ENCODE results near the gene FRYL.
"Not testable (repeated sequence)": the region's sequence is repeated elsewhere in the genome, so short reads cannot be mapped to it uniquely, and the experiment has no call there.

Gene FRYL

GRCh38 chr4:48779998-48780864, at the start of gene FRYL:
Gene FRYL (minus strand): TSS chr4:48780279. CDS start chr4:48634410, 145,869 bp downstream.
- peak; percentile 99 for DNase-seq

DNA sequence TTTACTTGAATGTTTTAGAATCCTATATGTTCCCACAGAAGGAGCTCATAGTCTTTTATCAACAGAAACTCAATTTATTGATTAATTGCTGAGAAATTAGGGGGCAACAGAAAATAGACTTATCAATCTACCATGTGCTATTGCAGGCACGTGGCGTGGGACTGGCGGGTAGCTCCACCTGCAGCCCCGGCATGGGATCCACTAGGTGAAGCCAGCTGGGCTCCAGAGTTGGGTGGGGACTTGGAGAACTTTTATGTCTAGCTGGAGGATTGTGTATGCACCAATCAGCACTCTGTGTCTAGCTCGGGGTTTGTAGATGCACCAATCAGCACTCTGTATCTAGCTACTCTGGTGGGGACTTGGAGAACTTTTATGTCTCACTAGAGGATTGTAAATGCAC, 47.5 kb upstream of the FRYL start:
- DNase-seq: no peak

GRCh38 chr4:48821431-48821830, 41.4 kb upstream of the FRYL start:
- not testable (repeated sequence) for DNase-seq

GRCh38 chr4:48816971-48817370, 36.9 kb upstream of the FRYL start:
- DNase-seq: no peak

DNA sequence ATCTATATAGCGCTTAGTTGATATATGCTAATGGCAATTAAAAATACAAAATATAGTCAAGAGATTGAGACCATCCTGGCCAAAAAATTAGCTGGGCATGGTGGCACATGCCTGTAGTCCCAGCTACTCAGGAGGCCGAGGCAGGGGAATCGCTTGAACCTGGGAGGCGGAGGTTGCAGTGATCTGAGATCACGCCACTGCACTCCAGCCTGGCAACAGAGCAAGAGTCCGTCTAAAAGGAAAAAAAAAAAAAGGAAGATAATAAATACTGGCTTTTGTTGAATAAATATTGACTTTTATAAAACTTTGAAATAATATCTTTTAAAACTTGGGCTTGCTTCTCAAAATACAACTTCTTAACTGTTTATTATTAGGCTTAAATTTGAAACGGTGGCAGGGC, 36.2 kb upstream of the FRYL start:
- DNase-seq: not testable (repeated sequence)

GRCh38 chr4:48815483-48815882, 35.4 kb upstream of the FRYL start:
- DNase-seq: no peak

- no peak for DNase-seq
These were observed 33.9 kb upstream of the FRYL start for GRCh38 chr4:48813964-48814363.

DNA sequence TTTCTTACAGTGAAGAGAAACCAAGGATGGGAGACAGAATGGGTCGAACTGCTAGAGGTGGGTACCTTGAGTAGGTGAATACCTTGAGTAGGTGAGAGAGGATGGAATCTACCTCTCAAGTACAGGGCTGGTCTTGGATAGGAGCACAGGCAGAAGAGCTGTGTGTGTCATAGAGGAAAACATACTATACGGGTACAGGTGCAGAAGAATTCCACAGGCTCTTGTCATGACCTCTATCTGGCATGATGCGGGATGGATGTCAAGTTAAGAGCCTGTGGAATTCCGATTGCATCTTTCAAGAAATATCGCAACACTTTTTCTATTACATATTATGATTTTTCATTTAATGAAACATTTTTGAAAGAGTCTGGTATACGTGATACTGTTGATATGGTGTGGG, 32.8 kb upstream of the FRYL start:
- DNase-seq: no peak

DNA sequence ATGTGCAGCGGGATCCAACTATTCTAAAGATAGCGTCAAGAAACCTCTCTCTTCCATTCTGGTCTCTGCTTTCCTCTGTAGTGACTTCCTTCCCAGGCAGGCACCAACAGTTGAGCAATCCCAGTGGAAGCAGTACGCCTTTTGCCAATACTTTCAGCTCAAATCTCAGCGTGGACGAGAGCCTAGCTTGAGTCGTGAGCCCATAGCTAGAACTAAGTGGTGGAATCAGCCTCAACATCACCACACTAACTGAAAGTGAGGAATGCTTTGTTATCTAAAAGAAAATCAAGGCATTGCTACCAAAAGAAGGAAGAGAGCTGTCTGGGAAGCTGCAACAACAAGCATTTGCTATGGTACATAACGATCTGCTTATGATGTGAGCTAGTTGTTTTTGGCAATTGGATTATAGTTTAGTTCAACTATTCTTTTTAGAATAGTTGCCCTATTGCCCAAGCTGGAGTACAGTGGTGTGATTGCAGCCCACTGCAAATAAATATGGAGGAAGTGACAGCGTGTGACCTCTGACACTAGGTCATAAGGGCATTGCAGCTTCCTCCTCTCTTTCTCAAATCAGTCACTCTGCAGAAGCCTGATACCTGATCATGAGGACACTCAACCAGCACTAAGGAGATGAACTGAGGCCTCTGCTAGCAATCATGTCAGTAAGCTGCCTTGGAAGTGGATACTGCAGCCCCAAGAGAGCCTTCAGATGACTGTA, 24.7 kb upstream of the FRYL start:
- DNase-seq: no peak

DNA sequence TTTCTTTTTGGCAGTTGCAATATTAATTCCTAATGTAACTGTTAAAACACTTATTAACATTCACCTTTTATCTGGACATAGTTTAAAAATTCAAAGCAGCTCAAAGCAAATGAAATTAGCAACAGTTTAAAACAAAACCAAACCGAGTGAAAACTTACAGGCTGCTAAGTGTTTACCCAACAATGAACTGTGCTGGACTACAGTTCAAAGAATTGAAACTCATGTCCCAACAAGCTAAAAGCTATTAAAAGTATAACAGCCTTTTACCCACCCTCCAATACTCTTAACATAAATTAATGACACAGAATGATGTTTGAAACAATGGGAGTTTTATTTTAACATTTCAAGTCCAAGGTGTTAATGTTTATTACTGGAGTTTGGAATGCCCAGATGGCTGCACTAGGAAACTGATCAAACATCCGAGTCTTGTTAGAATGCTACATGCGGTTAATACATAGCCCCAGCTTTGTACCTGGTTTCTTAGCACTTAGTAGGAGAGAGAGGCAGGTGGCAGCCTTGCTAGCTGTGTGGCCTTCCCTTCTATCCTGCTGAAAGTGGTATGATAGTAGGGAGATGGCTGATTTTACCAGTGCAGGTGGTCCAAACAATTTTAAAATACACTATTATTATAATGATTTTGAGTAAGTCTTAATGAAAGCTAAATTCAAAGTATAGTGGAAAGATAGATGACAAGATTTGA, 21.1 kb upstream of the FRYL start:
- no peak for DNase-seq

GRCh38 chr4:48800155-48800554, 20.1 kb upstream of the FRYL start:
- DNase-seq: not testable (repeated sequence)

DNA sequence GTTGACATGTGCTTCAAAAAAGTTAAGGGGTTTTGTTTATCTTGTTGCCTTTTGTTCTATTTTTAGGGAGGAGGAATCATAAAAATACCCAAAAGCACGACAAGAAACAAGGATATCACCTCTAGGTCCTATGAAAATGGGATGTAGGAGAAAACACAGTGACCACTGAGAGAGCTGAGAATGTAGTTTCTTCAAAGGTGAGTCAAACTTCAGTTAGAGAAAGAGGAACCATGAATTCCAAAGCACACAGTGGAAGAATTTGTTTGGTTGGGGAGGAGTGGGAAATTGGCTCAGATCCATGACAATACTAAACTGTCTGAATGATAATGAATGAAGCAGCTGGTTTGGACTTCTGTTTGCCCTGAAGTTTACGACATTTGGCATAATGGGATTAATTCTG, 19.1 kb upstream of the FRYL start:
- DNase-seq: no peak

GRCh38 chr4:48798117-48798516, 18.0 kb upstream of the FRYL start:
- no peak for DNase-seq

DNA sequence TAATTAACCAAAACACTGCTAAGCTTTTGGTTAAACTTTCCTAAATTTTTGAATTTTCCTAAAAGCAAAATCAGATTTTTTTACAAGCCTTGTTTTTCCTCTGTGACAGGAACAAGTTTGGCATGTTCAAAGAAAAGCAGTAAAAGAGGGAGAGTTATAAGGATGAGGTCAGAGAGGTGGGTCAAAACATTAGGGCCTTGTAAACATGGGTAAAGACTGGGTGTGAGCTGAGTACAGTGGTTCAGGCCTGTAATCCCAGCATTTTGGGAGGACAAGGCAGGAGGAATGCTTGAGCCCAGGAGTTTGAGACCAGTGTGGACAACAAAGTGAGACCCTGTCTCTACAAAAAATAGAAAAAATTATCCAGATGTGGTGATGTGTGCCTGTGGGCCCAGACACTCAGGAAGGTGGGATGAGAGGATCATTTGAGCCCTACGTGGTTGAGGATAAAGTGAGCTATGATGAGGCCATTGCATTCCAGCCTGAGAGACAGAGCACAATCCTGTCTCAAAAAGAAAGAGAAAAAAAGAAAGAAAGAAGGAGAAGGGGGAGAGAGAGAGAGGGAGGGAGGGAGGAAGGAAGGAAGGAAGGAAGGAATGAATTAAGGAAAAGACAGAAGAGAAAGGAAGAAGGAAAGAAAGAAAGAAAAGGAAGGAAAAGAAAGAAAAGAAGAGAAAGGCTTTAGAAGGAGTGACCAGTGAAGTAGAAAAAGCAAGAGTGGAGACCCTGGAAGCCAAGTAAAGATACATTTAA, 17.0 kb upstream of the FRYL start:
- no peak for DNase-seq

DNA sequence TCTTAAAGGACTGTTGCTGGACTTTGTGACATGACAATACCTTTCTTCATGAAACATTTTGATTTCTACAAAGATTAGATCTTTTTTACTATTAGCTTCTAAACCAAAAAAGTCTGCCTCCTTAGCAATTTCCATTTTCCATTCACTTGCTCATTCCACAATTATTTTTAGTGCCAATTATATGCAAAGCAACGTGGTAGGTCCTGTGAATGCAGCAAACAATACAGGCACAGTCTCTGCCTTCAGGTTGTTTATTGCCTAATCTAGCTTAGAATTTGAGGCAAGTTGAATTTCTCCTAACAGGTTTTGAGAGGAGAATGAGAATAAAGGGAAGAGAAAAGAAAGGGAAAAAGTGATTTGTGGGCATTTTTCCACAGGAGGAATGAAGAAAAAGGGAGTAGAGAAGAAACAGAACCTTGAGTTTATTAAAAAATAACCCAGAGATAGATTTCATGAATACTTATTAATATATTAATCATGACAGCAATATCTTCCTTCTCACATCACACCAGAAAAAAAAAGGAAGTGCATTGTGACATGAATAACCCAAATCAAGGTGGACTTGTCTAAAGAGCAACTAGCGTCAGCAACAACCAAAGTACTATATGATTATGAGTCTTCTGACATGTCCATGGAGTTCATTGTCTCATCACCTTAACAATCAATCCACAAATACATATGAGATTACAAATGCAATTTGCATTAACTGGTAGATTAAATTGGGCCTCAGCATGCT, 16.3 kb upstream of the FRYL start:
- no peak for DNase-seq

DNA sequence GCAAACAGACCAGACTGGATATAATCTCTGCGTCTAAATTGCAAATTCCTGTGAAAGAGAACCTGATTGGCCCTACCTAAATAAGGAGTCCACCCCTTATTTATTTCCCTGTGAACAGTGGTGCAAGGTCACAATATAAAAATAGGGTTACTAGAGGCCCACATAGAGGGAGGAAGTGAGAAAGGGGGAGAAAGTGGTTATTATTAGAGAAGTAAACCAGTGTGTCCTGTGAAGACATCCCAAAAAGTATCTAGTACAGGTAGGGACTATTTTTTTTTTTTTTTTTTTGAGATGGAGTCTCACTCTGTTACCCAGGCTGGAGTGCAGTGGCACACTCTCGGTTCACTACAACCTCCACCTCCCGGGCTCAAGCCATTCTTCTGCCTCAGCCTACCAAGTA, 15.0 kb upstream of the FRYL start:
- DNase-seq: no peak

DNA sequence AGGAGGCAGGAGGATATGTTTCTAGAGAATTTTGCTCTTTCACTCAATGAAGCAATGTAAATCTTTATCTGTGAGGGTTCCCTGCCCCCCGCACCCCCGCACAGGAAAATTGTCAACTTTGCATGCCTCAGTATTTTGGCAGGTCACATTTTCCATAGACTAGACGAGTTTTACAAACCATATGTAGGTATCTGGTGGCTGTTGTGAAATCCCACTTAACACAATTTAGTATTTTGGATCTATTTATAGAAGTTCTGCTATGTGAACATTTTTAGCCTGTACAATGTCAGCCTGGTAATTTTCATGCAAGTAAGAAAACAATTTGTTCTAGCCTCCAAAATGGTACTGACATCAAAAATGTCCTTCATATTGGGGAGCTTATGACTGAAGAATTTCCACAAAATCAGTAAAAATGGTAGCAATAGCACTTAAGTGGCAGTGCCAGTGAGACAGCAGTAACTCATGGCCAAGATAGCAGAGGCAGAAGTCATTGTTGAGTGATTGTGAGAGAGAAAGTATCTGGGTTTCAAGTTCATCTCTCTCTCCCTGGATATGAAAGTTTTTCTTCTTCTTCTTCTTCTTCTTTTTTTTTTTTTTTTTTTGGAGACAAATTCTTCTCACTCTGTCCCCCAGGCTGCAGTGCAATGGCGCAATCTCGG, 12.4 kb upstream of the FRYL start:
- no peak for DNase-seq

- DNase-seq: no peak
These were observed 11.2 kb upstream of the FRYL start for GRCh38 chr4:48791313-48791712.

DNA sequence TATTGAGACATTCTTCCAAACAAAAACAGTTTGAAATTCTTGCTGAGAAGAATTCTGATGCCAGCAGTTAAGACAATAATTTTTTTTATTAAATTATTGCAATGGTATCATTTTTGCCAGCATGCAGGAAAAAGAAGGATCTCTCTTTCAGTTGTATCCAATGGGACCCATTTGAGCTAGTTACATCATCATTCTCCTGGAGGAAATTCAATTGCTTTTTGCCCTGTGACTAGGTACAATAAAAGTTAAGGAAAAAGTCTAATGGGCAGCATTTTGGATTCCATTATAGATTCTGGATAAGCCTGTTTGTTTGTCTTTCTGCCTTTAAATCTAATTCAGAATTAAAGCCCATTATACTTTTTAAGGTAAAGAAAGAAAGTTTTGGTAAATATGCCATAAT, 10.5 kb upstream of the FRYL start:
- DNase-seq: no peak

- DNase-seq: no peak
These were observed 7.0 kb upstream of the FRYL start for GRCh38 chr4:48787056-48787455.

DNA sequence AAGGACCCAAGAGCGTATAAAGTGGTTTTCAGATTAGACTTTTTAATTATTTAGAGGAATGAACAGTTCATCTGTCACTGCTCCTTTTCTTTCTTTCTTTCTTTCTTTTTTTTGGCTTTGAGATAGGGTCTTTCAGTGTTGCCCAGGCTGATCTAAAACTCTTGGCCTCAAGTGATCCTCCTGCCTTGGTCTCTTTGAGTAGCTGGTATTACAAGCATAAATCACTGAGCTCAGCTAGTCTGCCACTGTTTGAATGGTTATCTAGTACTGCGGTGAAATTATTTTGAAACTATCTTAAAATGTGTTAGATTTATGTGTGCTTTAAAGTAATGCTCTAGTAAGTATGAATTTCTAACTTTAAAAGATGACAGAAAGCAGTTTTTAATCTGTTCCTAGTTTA, 6.5 kb upstream of the FRYL start:
- no peak for DNase-seq

- no peak for DNase-seq
These were observed 5.2 kb upstream of the FRYL start for GRCh38 chr4:48785302-48785701.

All from SIG-M5 (cell line).